ENCODE results near the gene MYL6B.
"Not testable (repeated sequence)": the region's sequence is repeated elsewhere in the genome, so short reads cannot be mapped to it uniquely, and the experiment has no call there.

DNA sequence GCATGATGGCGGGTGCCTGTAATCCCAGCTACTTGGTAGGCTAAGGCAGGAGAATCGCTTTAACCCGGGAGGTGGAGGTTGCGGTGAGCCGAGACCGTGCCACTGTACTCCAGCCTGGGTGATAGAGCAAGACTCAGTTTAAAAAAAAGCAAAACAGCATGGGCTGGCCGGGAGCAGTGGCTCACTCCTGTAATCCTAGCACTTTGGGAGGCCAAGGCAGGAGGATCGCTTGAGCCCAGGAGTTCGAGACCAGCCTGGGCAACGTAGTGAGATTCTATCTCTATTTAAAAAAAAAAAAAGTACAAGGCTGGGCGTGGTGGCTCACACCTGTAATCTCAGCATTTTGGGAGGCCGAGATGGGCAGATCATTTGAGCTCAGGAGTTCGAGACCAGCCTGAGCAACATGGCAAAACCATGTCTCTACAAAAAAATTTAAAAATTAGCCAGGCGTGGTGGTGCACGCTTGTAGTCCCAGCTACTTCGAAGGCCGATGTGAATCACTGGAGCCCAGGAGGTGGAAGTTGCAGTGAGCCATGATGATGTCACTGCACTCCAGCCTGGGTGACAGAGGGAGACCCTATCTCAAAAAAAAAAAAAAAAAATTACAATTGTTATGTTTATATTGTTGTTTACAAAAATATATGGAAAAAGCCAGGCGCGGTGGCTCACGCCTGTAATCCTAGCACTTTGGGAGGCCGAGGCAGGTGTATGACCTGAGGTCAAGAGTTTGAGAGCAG, 4.2 kb downstream of the MYL6B start:
- TF ChIP-seq, protein P1, sequence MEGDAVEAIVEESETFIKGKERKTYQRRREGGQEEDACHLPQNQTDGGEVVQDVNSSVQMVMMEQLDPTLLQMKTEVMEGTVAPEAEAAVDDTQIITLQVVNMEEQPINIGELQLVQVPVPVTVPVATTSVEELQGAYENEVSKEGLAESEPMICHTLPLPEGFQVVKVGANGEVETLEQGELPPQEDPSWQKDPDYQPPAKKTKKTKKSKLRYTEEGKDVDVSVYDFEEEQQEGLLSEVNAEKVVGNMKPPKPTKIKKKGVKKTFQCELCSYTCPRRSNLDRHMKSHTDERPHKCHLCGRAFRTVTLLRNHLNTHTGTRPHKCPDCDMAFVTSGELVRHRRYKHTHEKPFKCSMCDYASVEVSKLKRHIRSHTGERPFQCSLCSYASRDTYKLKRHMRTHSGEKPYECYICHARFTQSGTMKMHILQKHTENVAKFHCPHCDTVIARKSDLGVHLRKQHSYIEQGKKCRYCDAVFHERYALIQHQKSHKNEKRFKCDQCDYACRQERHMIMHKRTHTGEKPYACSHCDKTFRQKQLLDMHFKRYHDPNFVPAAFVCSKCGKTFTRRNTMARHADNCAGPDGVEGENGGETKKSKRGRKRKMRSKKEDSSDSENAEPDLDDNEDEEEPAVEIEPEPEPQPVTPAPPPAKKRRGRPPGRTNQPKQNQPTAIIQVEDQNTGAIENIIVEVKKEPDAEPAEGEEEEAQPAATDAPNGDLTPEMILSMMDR (IDR thresholded peaks at IDR 0.05): not testable (repeated sequence)
- TF ChIP-seq POLR2A (IDR thresholded peaks at IDR 0.05): not testable (repeated sequence)
